A673 (cell line): ENCODE measurements around the gene GRID1. TPM values are rescaled to one million over a fixed set of nuclear protein-coding genes. Genes with fewer than 3 reads are reported as not detected.

Source experiments
- BruUV-seq: library from RNA; stranded (reverse); fragments of 400-500 nt; replicated peaks from 2 replicates; lab custom pipeline; 2021; lab: Mats Ljungman, UMichigan
- CTCF ChIA-PET: fragments of 300-600 bp; sonication (Branson Sonifier 250); formaldehyde crosslinking; loops from one replicate; lab custom pipeline; 2022; ENCODE audit warnings: antibody characterized with exemption; lab: Charles Lee
- POLR2A ChIA-PET: fragments of 300-600 bp; sonication (Branson Sonifier 250); formaldehyde crosslinking; loops from one replicate; lab custom pipeline; 2022; ENCODE audit warnings: antibody characterized with exemption; ENCODE audit not compliant: low non-redundant PET; lab: Charles Lee
- DNase-seq: peaks from one replicate; pipeline ENCODE4 v3.0.0-alpha.2; 2015; ENCODE audit warnings: low spot score
- H3K27ac ChIP-seq: fragments of 200-600 bp; sonication (generic); 2 replicates; pipeline ENCODE4 v1.5.1; 2016; ENCODE audit warnings: mixed run types, low read depth, mild to moderate bottlenecking, mixed read lengths, antibody characterized with exemption, low read length; ENCODE audit not compliant: poor library complexity, severe bottlenecking
- H3K27me3 ChIP-seq: fragments of 200-600 bp; sonication (generic); replicated peaks from 2 replicates; pipeline ENCODE4 v1.6.1; 2017; ENCODE audit warnings: mixed run types, low read depth, mild to moderate bottlenecking, mixed read lengths, antibody characterized with exemption, low read length; ENCODE audit not compliant: insufficient read depth, poor library complexity
- H3K36me3 ChIP-seq: fragments of 200-600 bp; sonication (generic); 2 replicates; pipeline ENCODE4 v1.6.1; 2016; ENCODE audit warnings: mixed run types, mild to moderate bottlenecking, mixed read lengths, antibody characterized with exemption, low read length; ENCODE audit not compliant: insufficient read depth, poor library complexity, severe bottlenecking
- H3K4me1 ChIP-seq: fragments of 200-600 bp; sonication (generic); 2 replicates; pipeline ENCODE4 v1.6.1; 2017; ENCODE audit warnings: mixed run types, mild to moderate bottlenecking, mixed read lengths, antibody characterized with exemption, low read length; ENCODE audit not compliant: insufficient read depth, poor library complexity, severe bottlenecking
- H3K4me3 ChIP-seq: fragments of 200-600 bp; sonication (generic); 2 replicates; pipeline ENCODE4 v1.5.1; 2016; ENCODE audit warnings: low read depth, mixed run types, mild to moderate bottlenecking, mixed read lengths, low read length; ENCODE audit not compliant: poor library complexity, severe bottlenecking
- H3K9me3 ChIP-seq: fragments of 200-600 bp; sonication (generic); 2 replicates; pipeline ENCODE4 v1.6.1; 2016; ENCODE audit warnings: mixed run types, low read depth, mild to moderate bottlenecking, mixed read lengths, antibody characterized with exemption, low read length; ENCODE audit not compliant: poor library complexity, severe bottlenecking
- EZH2 ChIP-seq: fragments of 200-600 bp; sonication (generic); IDR thresholded peaks from 2 replicates; pipeline ENCODE4 v1.6.1; 2017; ENCODE audit warnings: borderline replicate concordance, low read depth, mild to moderate bottlenecking, mixed read lengths, antibody characterized with exemption, low read length; ENCODE audit not compliant: poor library complexity, severe bottlenecking
- intact Hi-C: fragments of 100-400 bp; cut with micrococcal nuclease; formaldehyde crosslinking; loops from one replicate; pipeline ENCODE4 v1.10.0; 2022; ENCODE audit not compliant: unreplicated experiment
- total RNA-seq: library from RNA; stranded (reverse); gene quantifications from 2 replicates; pipeline ENCODE4 v1.2.3, GENCODE V29; 2021
- TF ChIP-seq, protein P1 (sequence below): fragments of 300-800, 200-600 bp; sonication (generic); conservative IDR thresholded peaks from 2 replicates; pipeline ENCODE4 v1.5.1; 2017; ENCODE audit warnings: low read depth, mild to moderate bottlenecking, antibody characterized with exemption, low read length, moderate library complexity, mixed read lengths

GRID1 gene
- total RNA-seq, 1 experiment from 2014 or later, result not detected

DNA sequence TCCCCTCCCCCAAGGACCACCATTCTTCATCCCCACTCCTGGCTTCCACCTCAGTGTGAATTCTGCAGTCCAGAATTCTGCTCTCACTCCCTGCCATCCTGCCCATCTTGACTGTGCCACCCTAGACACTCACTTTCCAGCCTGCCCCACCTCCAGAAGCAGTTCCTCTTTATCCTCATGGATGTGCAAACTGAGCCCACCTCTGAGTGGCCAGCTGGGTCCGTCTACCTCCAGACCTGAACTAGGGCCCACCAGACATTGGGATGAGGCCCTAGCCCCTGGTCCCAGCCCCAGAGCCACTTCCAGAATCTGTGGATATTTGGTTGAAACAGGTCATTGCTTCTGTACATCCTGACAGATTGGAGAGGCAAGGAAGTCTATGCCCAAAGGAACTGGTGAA, 58.5 kb downstream of the GRID1 start:
- TF ChIP-seq EZH2, result no peak
- TF ChIP-seq, protein P1, sequence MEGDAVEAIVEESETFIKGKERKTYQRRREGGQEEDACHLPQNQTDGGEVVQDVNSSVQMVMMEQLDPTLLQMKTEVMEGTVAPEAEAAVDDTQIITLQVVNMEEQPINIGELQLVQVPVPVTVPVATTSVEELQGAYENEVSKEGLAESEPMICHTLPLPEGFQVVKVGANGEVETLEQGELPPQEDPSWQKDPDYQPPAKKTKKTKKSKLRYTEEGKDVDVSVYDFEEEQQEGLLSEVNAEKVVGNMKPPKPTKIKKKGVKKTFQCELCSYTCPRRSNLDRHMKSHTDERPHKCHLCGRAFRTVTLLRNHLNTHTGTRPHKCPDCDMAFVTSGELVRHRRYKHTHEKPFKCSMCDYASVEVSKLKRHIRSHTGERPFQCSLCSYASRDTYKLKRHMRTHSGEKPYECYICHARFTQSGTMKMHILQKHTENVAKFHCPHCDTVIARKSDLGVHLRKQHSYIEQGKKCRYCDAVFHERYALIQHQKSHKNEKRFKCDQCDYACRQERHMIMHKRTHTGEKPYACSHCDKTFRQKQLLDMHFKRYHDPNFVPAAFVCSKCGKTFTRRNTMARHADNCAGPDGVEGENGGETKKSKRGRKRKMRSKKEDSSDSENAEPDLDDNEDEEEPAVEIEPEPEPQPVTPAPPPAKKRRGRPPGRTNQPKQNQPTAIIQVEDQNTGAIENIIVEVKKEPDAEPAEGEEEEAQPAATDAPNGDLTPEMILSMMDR, result no peak
- POLR2A ChIA-PET, result no interaction called here
- H3K9me3 ChIP-seq, result no peaks in the 10 kb centered on the region
- BruUV-seq, result no TSS peak
- CTCF ChIA-PET, result no interaction called here
- no peak for DNase-seq
- no peaks in the 10 kb centered on the region for H3K4me1 ChIP-seq
- no peaks in the 10 kb centered on the region for H3K36me3 ChIP-seq
- H3K27ac ChIP-seq, result no peak overlapping the region
- no peaks in the 10 kb centered on the region for H3K27me3 ChIP-seq
- intact Hi-C loops, result no loop called here
- no peak overlapping the region for H3K4me3 ChIP-seq

DNA sequence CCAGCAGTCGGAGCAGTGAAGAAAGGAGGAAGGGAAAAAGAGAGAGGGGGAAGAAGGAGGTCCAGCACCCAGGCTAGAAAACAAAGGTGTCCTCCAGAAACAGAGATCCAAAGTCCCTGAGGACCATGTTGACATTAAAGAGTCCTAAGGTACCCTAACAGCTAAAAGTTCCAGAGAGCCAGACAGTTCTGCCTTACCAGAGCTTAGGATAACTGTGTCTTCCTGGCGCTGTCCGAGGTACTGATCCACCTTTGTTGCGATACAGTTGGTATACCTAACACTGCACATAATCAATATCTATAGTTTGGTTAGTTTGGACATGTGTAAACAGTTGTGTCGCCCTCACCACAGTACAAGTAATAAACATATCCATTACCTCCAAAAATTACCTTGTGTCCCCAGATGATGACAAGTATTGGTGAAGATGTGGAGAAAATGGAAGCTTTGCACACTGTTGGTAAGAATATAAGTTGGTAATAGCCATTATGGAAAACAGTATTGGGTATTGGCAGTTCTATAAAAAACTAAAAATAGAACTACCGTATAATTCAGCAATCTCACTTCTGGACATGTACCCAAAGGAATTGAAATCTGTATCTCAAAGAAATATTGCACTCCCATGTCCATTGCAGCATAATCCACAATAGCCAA, 59.8 kb downstream of the GRID1 start:
- POLR2A ChIA-PET, result no interaction called here
- BruUV-seq, result no TSS peak
- TF ChIP-seq EZH2, result no peak
- TF ChIP-seq, protein P1, result no peak
- no peak overlapping the region for H3K4me3 ChIP-seq
- H3K9me3 ChIP-seq, result no peaks in the 10 kb centered on the region
- CTCF ChIA-PET, result no interaction called here
- no peaks in the 10 kb centered on the region for H3K4me1 ChIP-seq
- H3K27me3 ChIP-seq, result no peaks in the 10 kb centered on the region
- H3K27ac ChIP-seq, result no peak overlapping the region
- peak; percentile 33 for DNase-seq
- no peaks in the 10 kb centered on the region for H3K36me3 ChIP-seq
- intact Hi-C loops, result no loop called here

DNA sequence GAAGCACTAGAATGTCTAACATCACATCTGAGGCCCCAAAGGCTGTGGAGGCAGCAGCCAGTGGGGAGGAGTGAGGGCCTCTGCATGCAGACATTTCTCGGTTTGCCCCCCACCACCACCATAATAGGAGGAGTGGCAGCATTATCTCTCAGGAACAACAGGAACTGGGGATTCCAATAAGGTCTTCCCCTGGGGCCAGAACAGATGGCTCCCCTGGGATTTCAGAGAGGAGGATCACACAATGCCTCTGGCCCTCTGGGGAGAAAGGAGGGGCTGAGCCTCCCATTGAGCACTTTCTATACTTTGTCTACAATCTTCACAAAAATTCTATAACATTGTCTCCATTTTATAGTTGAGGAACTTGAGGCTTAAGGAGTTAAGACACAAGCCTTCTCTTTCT, 61.1 kb downstream of the GRID1 start:
- ChIA-PET CTCF (no interaction called here), POLR2A (no interaction called here)
- Histone ChIP-seq H3K27me3 (no peaks in the 10 kb centered on the region), H3K4me3 (no peak overlapping the region), H3K27ac (no peak overlapping the region), H3K36me3 (no peaks in the 10 kb centered on the region), H3K4me1 (no peaks in the 10 kb centered on the region), H3K9me3 (no peaks in the 10 kb centered on the region)
- no TSS peak for BruUV-seq
- TF ChIP-seq, protein P1, result no peak
- no peak for TF ChIP-seq EZH2
- no peak for DNase-seq
- intact Hi-C loops, result no loop called here
